IgD-negative memory B cell (primary cell): ENCODE measurements around the gene MYADML2. TPM values are rescaled to one million over a fixed set of nuclear protein-coding genes. Genes with fewer than 3 reads are reported as not detected.

Experiments
- H3K27ac Mint-ChIP-seq, 3 donors: one replicate each; pipeline ENCODE4 v1.8.0; 2020 to 2022; ENCODE audit warnings: mild to moderate bottlenecking in 3 of 3, mixed read lengths in 3 of 3, moderate library complexity in 1 of 3
- H3K27me3 Mint-ChIP-seq: one replicate; pipeline ENCODE4 v1.8.0; 2021; ENCODE audit warnings: mixed read lengths
- H3K36me3 Mint-ChIP-seq: one replicate; pipeline ENCODE4 v1.8.0; 2020; ENCODE audit warnings: mild to moderate bottlenecking, mixed read lengths
- H3K4me1 Mint-ChIP-seq, 3 donors: one replicate each; pipeline ENCODE4 v1.8.0; 2020 to 2022; ENCODE audit warnings: mixed read lengths in 3 of 3, mild to moderate bottlenecking in 1 of 3
- H3K4me3 Mint-ChIP-seq, 4 donors: one replicate each; pipeline ENCODE4 v1.8.0; 2020 to 2022; ENCODE audit warnings: mild to moderate bottlenecking in 4 of 4, mixed read lengths in 4 of 4, moderate library complexity in 3 of 4
- H3K9me3 Mint-ChIP-seq, 3 donors: one replicate each; pipeline ENCODE4 v1.8.0; 2020 to 2021; ENCODE audit warnings: mixed read lengths in 3 of 3, mild to moderate bottlenecking in 1 of 3
- polyA plus RNA-seq: library from polyadenylated mRNA; unstranded; fragments of 300-500 nt; fragmentation: Illumina TruSeq; gene quantifications from one replicate; pipeline ENCODE4 v1.2.3, GENCODE V29; 2021

Gene MYADML2
- polyA plus RNA-seq, 1 donor from 2014 or later = not detected

DNA sequence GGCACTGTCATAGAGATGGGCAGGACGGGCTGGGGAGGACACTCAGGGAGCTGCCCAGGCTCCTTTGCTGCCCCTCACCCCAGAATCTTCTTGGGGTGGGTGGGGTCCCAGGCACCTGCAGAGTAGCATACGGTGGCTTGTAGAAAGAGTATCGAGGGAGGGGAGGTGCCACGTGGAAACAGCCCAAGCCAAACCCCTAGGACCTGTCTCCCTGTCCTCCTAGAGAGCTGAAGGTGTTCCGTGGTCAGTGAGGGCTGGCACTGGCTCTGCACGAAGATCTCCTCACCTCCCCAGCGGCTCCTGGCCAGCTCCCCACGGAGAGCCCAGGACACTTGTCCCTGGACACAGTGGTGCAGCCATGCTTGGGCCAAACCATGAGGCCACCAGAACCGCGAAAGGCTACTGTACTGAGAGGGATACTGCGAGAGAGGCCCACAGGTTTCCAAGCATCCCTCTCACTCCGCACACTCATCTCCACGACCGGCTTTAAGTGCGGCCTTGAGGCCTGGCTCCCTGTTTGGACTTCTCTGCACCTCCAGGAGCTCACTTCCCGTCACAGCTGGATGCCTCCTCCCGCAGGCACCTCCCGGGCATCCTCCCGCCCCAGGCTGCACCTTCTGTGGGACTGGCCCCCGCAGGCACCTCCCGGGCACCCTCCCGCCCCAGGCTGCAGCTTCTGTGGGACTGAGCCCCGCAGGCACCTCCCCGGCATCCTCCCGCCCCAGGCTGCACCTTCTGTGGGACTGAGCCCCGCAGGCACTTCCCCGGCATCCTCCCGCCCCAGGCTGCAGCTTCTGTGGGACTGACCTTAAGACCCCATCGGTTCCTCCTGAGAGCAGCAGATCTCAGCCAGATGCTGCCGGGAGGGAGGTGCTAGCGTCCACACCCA is 17.5 kb downstream of the MYADML2 start:
- peaks cover 8% of the 10 kb centered on the region for H3K27me3 Mint-ChIP-seq
- peaks cover 6 to 9% (median 6%) of the 10 kb centered on the region in 3 donors for H3K4me1 Mint-ChIP-seq
- H3K27ac Mint-ChIP-seq = peak overlapping the region in 1 of 3 donors; percentile 86
- no peaks in the 10 kb centered on the region for H3K36me3 Mint-ChIP-seq
- peak overlapping the region in 3 of 4 donors; percentile 43 to 49 (median 44) for H3K4me3 Mint-ChIP-seq
- H3K9me3 Mint-ChIP-seq = no peaks in the 10 kb centered on the region

DNA sequence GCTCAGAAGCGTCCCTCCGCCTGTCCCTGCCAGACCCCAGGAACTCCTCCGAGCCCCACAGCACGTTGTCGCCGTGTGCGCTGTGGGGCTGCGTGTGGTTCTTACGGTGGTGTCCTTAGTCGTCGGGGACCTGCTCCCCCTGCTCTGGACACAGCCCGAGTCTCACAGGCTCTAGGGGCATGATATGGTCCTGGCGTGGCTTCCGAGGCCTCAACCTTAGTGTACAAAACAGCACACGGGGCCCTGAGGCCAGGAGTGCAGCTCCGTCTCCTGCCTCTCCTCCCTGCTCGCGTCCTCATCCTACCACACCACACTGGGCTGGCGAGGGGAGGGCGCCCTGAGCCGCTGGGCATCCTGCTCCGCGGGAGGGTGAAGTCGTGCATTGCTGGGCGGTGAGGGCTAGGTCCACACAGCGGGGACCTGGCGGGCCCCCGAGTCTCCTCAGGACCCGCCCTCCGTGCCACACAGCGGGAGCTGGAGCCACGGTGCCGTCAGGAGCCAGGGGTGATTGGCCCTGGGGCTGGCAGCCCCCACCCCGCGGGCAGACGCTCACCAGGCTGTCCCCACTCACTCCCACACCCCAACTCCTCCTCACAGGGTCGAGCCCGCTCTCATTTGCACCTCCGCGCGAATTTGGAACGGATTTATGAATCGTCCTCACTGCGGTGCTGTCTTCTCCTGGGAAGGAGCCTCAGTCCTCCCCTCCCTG is 18.3 kb downstream of the MYADML2 start:
- Mint-ChIP-seq H3K36me3 (no peaks in the 10 kb centered on the region), H3K27me3 (peaks cover 8% of the 10 kb centered on the region), H3K9me3 (no peaks in the 10 kb centered on the region), H3K4me3 (peak overlapping the region; percentile 44 to 82 (median 62)), H3K4me1 (peaks cover 4 to 10% (median 6%) of the 10 kb centered on the region in 3 donors), H3K27ac (peak overlapping the region in 1 of 3 donors; percentile 86)

DNA sequence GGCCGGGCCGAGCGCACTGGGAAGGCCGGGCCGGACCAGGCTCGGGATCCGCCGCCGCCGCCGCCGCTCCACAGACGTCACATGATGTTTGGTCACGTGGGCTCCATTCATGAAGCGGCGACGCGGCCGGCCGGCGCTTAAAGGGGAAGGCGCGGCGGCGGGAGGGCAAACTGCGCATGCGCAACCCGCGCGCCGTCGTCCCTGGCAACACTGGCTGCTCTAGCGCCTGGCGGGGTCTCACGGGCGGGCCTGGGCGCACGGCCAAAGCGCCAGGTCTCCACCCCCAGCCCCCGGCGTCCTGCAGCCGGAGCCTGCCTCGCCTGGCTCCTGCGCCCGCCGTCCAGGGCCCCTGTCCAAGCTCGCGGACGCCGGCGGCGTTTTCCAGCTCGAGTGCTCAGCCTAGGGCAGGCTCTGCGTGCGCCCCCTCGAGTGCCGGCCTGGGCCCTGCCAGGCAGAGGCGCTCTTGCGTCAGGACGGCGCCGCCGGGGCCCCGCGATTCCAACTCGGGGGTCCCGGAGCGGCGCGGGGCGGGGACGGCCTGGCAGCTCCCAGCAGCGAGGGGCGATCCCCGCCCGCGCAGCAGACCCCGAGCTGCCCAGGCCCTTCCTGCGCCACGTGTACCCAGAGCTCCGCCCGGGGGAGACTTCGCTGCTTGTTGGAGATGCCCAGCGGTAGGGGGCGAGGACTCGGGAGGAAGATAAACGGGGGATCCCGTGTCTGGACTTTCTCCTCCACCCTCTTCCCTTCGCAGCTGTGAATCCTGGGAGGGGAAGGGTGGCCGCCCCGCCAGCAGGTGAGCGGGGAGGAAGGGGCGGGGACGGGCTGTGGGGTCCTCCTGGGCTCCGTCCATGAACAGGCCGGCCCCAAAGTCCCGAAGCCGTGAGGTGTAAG is 19.1 kb downstream of the MYADML2 start, which contains the start of gene MAFG:
Gene MAFG, minus strand, starts transcription at position 83 of the 891 bp plus-strand sequence. CDS start 4,550 bp downstream, outside the sequence.
- peak within 1 kb of the TSS; percentile 82 to 95 (median 90) for H3K4me3 Mint-ChIP-seq
- H3K36me3 Mint-ChIP-seq = no peaks in the 10 kb centered on the region
- H3K4me1 Mint-ChIP-seq = peaks cover 3 to 10% (median 6%) of the 10 kb centered on the region in 3 donors

DNA sequence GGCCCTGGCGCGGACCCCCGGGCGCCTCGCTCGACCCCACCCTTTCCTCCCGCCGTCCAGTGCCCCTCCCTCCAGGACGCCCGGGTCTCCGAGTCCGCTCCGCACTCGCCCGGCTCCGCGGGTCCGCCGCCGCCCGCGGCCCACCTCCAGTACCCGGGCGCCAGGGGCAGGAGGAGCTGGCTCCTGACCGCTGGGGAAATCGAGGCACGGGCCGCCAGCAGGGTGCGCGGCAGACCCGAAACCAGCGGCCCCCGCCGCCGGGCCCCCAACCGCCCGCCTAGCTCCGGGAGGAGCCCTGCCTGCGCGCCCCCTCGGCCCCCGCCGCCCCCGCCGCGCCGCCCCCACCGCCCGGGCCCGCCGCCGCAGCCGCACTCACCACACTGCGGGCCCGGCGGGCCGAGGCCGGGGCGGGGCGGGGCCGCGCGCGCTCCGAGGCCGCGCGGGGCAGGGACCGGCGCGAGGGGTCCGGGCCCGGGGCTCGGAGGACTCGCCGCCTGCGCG is 19.8 kb downstream of the MYADML2 start:
- peak overlapping the region in 3 of 4 donors; percentile 63 to 76 (median 70) for H3K4me3 Mint-ChIP-seq
- H3K27ac Mint-ChIP-seq = peak overlapping the region in 2 of 3 donors; percentile 47 to 98
- H3K27me3 Mint-ChIP-seq = peaks cover 8% of the 10 kb centered on the region
- H3K36me3 Mint-ChIP-seq = no peaks in the 10 kb centered on the region
- H3K4me1 Mint-ChIP-seq = peaks cover 3 to 10% (median 6%) of the 10 kb centered on the region in 3 donors
- no peaks in the 10 kb centered on the region for H3K9me3 Mint-ChIP-seq

More for the DNA sequence above, 19.1 kb downstream of the MYADML2 start, which contains the start of gene MAFG:
- Mint-ChIP-seq H3K27me3 (peaks cover 8% of the 10 kb centered on the region), H3K27ac (peak within 1 kb of the TSS; percentile 86 to 98 (median 91)), H3K9me3 (no peaks in the 10 kb centered on the region)

DNA sequence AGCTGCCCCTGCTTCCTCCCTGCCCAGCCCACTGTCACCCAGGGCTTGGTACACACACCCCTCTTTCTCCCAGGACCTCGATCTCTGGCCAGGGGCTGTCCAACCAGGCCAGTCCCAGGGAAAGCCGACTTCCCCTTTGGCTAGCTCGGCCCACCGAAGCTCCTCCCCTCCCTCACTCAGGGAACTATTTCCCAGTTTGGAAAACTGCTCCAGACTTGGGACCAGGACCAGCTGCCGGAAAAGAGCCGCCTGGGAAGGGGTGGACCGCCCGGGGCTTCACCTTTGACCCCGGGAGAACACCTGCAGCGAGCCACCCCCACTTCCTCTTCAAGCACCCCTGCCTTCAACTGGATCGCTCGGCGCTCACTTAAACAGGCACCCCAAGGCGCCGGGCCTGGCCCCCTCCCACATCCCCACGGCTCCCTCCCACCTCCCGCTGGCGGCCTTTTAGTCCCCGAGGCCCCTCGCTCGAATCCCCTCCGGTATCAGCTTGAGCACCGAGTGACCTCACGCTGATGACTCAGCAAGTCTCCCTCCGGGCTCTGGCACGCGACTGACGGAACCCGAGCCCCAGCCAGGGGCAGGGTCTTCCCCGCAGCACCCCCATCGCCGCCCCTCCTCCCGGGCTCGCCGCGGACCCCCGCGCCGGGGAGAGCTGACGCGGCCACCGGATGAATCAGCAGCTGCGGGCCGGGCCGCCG is 20.4 kb downstream of the MYADML2 start:
- Mint-ChIP-seq H3K27me3 (peaks cover 8% of the 10 kb centered on the region), H3K36me3 (no peaks in the 10 kb centered on the region), H3K9me3 (no peaks in the 10 kb centered on the region), H3K4me1 (peaks cover 3 to 10% (median 6%) of the 10 kb centered on the region in 3 donors), H3K4me3 (peak overlapping the region; percentile 82 to 95 (median 90)), H3K27ac (peak overlapping the region; percentile 86 to 98 (median 91))

DNA sequence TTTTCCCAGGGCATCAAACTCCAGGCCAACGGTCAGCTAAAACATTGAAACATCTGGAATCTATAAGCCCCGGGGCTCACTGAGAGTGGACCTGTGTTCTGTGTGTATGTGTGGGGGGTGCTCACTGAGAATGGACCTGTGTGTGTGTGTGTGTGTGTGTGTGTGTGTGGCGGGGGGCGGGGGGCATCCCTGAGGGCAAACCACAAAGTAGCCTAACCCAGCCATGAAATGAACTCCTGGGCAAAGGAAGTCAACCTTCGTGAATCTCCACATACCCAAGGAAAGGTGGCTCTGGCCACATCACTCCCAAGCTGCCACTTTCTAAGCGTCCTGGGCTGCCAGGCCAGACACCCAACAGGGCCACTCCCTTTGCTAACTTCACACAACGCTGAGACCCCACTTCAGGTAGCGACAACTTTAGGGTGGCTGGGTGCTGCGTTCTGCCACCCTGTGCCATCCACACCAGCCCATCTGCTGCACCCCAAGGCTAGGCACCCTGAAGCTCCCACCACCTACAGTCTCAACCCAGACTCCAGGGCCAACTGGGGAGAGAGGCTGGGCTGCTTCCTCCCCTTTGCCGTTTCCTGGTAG is 21.1 kb downstream of the MYADML2 start:
- H3K27me3 Mint-ChIP-seq = peaks cover 7% of the 10 kb centered on the region
- H3K9me3 Mint-ChIP-seq = no peaks in the 10 kb centered on the region
- no peaks in the 10 kb centered on the region for H3K36me3 Mint-ChIP-seq
- H3K27ac Mint-ChIP-seq = peak overlapping the region; percentile 86 to 98 (median 91)
- H3K4me3 Mint-ChIP-seq = peak overlapping the region; percentile 82 to 95 (median 90)
- peaks cover 3 to 10% (median 6%) of the 10 kb centered on the region in 3 donors for H3K4me1 Mint-ChIP-seq

DNA sequence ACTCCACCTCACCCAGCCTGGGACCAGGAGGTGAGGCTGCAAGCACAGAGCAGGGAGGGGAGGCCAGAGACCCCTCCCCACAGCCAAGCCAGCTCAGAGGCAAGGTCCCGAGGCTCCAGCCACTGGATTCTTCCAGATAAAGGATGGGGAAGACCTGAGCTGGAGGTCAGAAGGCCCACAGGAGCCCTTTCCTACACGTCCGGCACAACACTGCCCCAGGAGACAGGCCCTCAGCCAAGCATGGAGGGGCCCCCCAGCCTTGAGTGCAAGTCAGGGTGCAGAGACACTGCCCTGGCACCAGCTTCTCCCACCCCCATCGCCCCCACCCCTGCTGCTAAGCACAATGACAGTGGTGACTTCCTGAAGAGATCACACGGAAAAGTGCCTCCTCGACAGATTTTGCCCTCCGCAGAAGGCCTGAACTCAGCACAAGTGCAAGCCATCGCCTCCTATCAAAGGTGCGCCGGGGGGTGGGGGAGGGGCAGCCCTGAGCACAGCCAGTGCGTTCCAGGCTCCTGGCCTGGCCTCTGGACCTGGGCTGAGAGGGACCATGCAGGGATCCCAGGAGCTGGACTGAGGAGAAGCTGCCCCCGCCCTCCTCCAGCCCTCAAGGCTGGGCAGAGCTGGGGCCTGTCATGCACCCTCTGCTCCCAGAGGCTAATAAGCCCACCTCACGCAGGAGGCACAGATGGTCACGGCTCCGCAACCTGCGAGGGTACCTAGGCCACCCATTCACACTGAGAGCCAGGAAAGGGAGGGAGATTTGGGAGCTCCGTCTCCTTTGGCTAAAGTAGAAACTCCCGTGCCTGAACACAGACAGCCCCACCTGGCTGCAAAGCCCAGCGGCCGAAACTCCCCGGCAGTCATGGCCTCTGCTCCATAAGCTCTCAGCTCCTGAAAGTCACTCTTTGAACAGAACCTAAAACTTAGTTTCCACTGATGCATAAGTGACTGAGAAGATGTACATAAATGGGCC is 22.2 kb downstream of the MYADML2 start:
- peak overlapping the region; percentile 12 to 88 (median 68) for H3K4me3 Mint-ChIP-seq
- H3K4me1 Mint-ChIP-seq = peaks cover 3 to 10% (median 6%) of the 10 kb centered on the region in 3 donors
- no peaks in the 10 kb centered on the region for H3K9me3 Mint-ChIP-seq
- H3K36me3 Mint-ChIP-seq = no peaks in the 10 kb centered on the region
- peaks cover 4% of the 10 kb centered on the region for H3K27me3 Mint-ChIP-seq
- peak overlapping the region in 1 of 3 donors; percentile 68 for H3K27ac Mint-ChIP-seq

DNA sequence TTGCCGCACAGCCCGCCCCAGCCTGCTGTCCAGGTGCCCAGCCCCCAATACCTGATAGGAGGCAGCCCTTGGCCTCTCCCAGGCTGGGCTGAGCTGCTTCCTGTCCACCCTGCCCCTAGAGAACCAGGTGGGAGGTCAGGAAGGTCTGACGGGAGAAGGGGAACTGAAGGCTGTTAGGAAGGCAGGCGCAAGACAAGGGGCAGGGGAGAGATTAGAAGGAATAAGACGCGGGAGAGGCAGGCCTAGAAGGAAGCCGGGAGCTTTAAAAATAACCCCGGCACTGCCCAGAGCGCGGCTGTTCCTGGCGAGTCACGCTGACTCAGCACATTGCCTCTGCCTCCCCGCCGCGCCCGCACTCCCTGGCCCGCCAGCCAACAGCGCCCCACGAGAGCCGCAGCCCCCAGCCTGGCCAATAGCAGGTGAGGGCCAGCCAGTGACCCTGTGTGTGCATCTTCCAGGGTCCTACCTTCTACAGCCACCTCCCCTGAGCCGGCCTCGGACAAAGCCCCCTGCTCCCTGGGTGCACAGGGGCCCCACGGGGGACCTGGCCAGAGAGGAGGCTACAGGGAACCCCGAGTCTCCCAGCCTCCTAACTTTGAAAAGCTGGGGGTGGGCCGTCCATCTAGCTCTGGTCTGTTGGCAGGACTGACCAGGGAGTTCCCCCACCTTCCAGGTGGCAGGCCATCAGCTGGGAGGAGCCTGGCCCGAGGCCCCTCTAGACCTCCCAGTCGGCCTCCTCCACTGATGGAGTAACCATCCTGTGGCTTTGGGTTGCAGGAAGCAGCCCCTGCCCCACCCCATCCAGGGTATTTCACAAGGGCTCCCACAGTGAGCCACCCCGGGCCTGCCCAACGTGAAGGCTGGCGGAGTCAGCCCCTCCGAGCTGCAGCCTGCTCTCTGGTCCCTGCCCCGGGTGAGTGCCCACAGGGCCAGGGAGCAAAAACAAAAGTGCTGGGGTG is 23.5 kb downstream of the MYADML2 start:
- H3K36me3 Mint-ChIP-seq = no peaks in the 10 kb centered on the region
- H3K27ac Mint-ChIP-seq = peak overlapping the region in 2 of 3 donors; percentile 31 to 68
- H3K4me1 Mint-ChIP-seq = peaks cover 3 to 11% (median 10%) of the 10 kb centered on the region in 3 donors
- H3K27me3 Mint-ChIP-seq = peaks cover under 1% of the 10 kb centered on the region
- no peaks in the 10 kb centered on the region for H3K9me3 Mint-ChIP-seq
- peak overlapping the region in 1 of 4 donors; percentile 60 for H3K4me3 Mint-ChIP-seq

DNA sequence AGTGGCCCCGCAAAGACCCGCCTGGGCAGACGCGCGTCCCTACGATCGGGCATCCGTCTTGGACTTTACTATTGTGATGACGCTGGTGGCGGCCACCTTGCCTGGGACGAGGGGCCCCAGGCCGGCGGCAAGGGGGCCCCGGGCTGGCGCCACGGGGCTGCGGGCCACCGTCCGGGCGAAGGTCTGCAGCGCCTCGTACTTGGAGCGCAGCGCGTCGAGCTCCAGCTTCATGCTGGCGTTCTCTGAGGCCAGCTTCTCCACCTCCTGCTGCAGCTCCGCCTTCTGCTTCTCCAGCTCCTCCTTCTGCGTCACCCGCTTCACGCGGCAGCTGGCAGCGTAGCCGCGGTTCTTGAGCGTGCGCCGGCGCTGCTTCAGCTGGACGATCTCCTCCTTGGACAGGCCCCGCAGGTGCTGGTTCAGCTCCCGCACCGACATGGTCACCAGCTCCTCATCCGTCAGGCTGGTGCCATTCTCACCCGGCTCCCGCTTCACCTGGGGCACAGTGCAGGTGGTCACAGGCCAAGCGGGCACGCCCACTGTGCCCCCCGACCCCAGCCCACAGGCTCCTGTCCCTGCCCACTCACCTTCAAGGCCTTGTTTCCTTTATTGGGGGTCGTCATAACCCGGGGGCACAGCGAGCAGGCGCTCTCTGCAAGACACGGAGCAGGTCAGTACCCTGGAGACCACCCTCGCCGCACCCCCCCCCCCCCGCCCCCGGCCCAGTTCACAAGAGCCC is 24.3 kb downstream of the MYADML2 start:
- Mint-ChIP-seq H3K36me3 (no peaks in the 10 kb centered on the region), H3K9me3 (no peaks in the 10 kb centered on the region), H3K4me1 (peaks cover 7 to 16% (median 12%) of the 10 kb centered on the region in 3 donors), H3K27me3 (no peaks in the 10 kb centered on the region), H3K27ac (peak overlapping the region in 1 of 3 donors; percentile 43), H3K4me3 (peak overlapping the region in 1 of 4 donors; percentile 57)

DNA sequence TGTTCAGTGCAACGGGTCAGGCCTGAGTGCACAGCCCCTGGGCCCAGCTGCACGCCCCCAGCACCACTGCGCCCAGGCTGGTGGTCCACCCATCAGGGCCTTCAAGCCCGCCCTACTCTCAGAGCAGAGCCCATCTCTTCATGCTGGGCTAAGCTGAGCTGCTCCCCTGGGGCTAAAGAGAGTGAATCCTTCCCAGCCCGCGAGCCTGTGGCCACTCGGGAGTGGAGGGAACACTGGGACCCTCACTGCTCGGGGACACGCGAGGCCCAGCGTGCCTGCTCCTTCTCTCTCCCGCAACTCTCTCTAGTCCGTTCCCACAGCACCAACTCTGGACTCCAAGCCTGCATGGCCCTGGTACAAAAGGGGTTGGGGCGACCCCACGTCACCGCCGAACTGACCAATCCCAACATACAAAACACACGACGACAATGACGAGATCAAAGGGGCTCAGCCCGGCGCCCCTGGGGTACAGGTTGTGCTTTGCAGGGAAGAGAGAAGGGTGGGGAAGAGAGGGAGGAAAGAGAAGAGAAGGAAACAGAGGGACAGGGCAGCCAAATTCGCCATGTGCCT is 25.0 kb downstream of the MYADML2 start:
- Mint-ChIP-seq H3K27ac (peak overlapping the region in 1 of 3 donors; percentile 43), H3K27me3 (no peaks in the 10 kb centered on the region), H3K4me1 (peaks cover 10 to 19% (median 15%) of the 10 kb centered on the region in 3 donors), H3K4me3 (peak overlapping the region in 2 of 4 donors; percentile 57 to 81), H3K9me3 (no peaks in the 10 kb centered on the region), H3K36me3 (no peaks in the 10 kb centered on the region)

DNA sequence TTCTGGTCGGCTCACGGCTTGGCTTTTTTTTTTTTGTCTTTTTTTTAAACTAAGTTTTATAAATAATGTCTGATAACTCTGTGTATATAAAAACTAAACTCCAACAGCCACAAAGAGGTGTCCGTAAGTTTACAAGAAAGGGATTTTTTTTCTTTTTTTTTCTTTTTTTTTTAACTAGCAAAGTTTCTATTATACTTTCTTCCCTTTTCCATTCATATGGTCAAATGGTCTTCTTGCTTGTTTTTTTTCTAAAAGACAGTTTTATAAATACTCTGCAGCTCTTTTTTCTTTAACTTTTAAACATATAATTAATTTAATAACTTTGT is 25.5 kb downstream of the MYADML2 start:
- peak overlapping the region in 1 of 4 donors; percentile 78 for H3K4me3 Mint-ChIP-seq
- H3K36me3 Mint-ChIP-seq = no peaks in the 10 kb centered on the region
- H3K27ac Mint-ChIP-seq = no peak overlapping the region
- no peaks in the 10 kb centered on the region for H3K27me3 Mint-ChIP-seq
- H3K9me3 Mint-ChIP-seq = no peaks in the 10 kb centered on the region
- H3K4me1 Mint-ChIP-seq = peaks cover 13 to 22% (median 18%) of the 10 kb centered on the region in 3 donors
